GM12891 (cell line): ENCODE measurements around the gene EXD3.

Experiments
- POLR2A ChIP-seq: IDR thresholded peaks from 2 replicates; pipeline ENCODE4 v1.6.1; 2011; ENCODE audit warnings: low read depth, low read length, control low read depth
- POLR2AphosphoS5 ChIP-seq: IDR thresholded peaks from 2 replicates; pipeline ENCODE4 v1.6.1; 2011; ENCODE audit warnings: low read depth, low read length, control low read depth
- POU2F2 ChIP-seq: IDR thresholded peaks from 2 replicates; pipeline ENCODE4 v1.6.1; 2011; ENCODE audit warnings: low read depth, mild to moderate bottlenecking, control low read depth, low read length, moderate library complexity
- SPI1 ChIP-seq: IDR thresholded peaks from 2 replicates; pipeline ENCODE4 v1.6.1; 2011; ENCODE audit warnings: low read depth, low read length, control low read depth
- TAF1 ChIP-seq: IDR thresholded peaks from 2 replicates; pipeline ENCODE4 v1.6.1; 2011; ENCODE audit warnings: low read depth, low read length, control low read depth

DNA sequence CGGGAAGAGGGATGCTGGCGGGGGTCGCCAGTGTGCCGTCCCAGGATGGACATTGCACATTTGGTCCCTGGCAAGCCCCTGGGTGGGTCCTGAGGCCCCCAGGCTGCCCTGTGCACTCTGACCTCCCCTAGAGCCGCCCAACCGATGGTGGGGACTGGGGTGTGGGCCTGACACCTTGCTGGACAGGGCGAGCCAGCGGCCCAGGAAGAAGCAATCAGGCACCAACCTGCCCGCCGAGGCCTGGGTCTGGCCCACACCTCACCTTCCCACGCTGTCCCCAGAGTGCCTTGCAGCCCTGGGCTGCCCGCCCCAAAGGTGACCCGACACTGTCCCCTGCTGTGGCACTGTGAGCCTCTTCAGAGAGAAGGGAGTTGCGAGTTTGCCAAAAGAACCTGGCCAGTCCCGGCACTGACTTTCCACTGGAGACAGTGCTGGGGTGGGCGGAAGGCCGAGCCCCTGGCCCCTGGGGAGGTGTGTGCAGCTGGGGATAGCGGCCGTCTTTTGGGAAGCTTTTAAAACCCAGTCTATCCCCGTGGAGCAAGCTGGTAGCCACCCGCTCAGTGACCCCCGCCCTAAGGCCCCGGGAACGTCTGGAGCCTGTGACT lies 108.9 kb downstream of the EXD3 start:
- no peak for TF ChIP-seq POLR2AphosphoS5
- TF ChIP-seq POLR2A, result no peak
- no peak for TF ChIP-seq SPI1
- TF ChIP-seq TAF1, result no peak
- TF ChIP-seq POU2F2, result no peak
